ENCODE measurements around the gene SLX4IP.

Gene SLX4IP

DNA sequence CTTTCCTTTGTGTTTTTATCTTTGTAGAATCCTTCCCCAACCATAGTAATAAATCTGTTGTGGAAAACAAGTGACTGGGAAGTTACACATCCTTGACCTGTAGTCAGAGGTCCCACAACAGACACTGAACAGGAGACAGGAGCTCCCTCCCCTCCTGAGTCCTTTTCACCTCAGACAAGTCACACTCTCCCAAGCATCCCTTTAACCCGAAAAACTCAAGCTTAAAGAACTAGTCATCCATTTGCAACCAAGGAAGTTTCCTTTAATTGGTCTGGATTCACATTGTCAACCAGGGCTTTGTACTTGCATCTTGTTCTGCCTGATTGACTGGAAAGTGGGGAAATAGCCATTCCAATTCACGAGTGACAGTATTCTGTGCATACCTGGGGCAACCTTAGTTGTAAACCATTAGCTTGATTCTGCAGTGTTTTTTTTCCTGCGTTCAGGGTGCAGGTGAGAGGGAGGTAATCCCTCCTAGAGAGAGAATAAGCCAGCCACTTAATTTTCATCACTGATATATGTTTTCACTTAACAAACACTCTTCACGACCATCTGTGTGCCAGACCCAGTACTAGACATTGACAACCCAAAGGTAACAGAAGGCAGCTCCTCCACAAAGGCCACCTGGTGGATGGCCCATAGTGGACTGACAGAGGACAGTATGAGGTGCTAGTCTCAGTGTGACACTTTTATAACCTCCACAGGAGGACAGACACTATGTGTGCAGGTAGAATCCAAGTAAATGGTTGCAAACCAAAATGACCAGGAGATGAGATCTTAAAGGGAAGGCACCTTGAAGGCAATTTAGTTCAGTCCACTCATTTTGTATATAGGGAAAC lies 112.4 kb downstream of the SLX4IP start:
- no peak overlapping the region for H3K4me3 ChIP-seq (ENCODE audit: low read depth, low read length)

GRCh38 chr20:10549511-10549910 lies 114.4 kb downstream of the SLX4IP start:
- H3K4me3 ChIP-seq (ENCODE audit: low read depth, low read length), result no peak overlapping the region

DNA sequence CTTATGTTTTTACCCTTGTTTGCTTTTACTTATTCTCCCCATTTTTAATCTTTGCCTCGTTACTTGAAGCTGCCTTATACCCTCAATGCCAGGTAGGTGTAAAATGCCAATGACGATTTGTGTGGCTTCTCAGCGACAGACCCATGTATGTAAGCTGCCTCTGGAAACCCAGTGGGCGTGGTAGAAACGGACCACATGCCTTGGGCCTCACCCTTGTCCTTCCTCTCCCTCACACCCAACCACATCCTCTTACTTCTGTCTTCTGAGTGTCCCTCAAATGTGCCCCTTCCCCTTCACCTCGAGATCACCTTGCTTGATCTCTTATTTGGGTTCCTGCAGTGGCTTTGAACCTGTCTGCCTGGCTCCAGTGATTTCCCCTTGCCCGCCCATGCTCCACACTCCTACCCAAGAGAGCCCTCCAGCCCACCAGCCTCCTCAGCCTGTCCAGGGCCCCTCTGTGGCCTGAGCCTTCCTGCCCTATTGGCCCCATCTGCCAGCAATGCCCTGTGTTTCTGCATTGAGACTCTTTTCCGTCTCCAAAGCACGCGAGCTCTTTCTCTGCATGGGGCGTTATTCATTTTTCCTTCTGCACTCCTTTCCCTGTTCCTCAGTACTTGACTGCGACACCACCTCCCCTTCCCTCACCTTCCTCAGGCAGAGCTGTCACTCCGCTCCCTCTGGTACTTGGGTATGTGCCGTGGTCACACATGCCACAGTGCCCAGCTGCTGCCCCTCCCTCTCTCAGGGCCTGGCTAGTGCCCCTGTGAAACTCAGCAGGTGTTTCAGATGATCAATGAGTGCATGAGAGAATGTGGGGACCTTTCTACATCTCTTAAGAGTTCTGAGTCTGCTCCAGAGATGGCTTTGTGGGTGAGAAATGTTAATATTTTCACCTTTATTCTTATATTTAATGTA lies 115.4 kb downstream of the SLX4IP start:
- H3K4me3 ChIP-seq (ENCODE audit: low read depth, low read length), result no peak overlapping the region

DNA sequence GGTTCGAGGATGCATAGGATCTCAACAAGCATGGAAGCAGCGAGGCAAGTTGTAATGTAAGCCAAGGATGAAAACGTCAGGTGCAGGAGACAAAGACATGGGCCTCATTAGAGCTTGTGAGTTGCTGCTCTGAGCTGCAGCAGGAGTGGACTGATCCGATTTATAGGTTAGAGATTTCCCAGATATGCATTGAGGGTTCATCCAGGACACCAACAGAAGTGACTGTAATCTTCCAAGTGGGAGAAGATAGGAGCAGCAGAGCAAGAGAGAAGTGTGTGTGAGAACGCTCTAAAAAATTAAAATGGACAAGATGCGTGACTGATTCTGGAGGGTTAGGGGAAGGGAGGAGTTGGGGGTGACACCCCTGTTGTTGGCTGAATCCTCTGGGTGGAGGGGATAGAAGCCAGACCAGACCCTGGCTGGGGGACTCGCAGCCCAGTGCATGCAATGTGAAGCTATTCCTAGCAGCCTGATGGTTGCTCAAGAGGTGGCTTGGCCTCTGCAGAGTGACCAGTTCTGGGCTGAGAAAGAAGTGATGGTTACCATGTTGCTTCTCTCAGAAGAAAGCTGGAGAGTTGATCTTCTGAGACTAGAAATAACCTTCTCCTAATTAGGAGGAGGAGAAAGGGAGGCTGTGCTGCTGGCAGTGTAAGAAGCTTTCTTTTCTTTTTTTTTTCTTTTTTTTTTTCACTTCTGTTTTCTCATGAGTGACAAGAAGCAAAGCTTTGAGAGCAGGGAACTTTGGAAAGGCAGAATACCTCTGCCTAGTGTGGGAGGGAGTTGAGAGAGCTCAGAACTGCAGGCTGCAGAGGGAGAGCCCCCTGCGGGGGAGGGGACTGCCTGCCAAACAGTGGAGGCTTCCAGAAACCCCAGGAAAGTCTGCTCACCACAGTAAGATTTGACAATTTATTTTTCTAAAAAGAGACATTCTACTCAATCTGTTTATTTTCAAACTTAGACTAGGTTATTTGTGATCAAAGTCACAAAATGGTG lies 116.9 kb downstream of the SLX4IP start:
- no peak overlapping the region for H3K4me3 ChIP-seq (ENCODE audit: low read depth, low read length)

- H3K4me3 ChIP-seq (ENCODE audit: low read depth, low read length), result no peak overlapping the region
These were observed 118.3 kb downstream of the SLX4IP start for GRCh38 chr20:10553326-10553984.

DNA sequence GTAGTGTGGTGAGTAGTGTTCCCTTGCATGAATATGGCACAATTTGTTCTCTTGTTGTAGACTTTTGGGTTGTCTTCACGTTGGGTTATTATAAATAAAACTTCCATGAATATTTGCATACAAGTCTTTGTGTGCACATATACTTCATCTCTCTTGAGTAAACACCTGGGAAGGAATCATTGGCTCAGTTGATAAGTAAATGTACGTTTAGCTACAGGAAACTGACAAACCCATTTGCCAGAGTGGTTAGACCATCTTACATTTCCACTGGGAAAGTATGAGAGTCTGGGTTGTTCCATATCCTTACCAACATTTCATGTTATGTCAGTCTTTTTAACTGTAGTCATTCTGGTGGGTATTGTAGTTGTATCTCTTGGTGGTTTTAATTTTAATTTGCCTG lies 119.2 kb downstream of the SLX4IP start:
- H3K4me3 ChIP-seq (ENCODE audit: low read depth, low read length), result no peak overlapping the region

DNA sequence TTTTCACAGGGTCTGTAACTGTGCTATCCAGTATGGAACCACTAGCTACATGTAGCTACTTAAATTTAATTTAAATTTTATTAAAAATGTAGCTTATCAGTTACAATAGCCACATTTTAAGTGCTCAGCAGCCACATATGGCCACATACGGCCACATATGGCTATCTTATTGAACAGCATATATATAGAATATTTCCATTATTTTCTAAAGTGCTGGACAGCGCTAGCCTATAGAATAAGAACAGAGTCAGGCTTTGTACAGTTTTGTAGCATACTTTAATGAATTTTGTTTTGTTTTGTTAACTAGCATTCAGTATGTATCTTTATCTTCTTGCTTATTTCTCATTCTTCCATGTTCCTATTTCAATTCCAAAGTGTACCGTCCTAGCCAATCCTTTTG lies 120.3 kb downstream of the SLX4IP start:
- no peak overlapping the region for H3K4me3 ChIP-seq (ENCODE audit: low read depth, low read length)

GRCh38 chr20:10555865-10556308 lies 120.8 kb downstream of the SLX4IP start:
- no peak overlapping the region for H3K4me3 ChIP-seq (ENCODE audit: low read depth, low read length)

GRCh38 chr20:10556519-10557083 lies 121.5 kb downstream of the SLX4IP start:
- H3K4me3 ChIP-seq (ENCODE audit: low read depth, low read length), result no peak overlapping the region

DNA sequence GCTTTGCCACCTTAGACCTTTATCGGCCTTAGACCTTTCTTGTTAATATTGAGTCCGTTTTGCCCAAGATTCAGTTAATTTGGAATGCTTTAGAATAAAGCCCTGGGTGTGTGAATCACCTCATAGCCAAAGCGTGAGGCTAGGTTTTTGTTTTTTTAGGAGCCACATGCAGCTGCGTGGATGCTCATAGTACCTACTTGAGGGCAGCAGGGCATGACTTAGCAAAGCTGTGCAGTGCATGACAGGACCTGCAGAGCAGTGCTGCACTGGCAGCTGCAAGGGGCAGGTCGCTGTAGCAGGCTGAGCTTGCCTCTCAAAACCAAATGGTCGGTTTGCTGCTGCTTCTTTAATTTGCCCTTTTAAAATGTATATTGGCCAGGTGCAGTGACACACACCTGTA lies 122.6 kb downstream of the SLX4IP start:
- H3K4me3 ChIP-seq (ENCODE audit: low read depth, low read length), result no peak overlapping the region

DNA sequence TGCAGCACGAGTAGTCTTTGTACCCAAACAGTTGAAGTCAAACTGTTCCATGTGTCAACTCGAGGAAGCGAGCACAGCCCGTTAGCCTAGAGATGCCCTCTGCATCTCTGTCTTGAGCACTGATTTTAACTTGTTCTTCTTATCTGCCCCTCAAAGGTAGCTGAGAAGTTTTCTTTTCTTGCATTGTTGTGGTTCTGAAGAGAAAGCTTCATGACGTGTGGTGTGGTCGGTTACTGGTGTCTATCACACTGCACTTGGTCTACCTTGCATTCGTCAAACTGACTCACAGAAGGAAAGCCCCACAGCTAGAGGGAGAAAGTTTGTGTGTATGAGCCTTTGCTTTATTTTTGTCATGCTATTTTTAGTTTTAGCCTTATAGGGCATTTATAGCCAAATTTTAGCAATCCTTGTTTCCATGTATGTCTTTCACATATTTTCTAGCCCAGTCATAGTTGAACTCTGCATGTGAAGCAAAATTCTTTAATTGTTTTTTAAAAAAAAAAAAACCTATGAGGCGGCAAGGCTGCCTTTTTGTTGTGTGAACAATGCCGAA lies 123.6 kb downstream of the SLX4IP start:
- H3K4me3 ChIP-seq (ENCODE audit: low read depth, low read length), result no peak overlapping the region

DNA sequence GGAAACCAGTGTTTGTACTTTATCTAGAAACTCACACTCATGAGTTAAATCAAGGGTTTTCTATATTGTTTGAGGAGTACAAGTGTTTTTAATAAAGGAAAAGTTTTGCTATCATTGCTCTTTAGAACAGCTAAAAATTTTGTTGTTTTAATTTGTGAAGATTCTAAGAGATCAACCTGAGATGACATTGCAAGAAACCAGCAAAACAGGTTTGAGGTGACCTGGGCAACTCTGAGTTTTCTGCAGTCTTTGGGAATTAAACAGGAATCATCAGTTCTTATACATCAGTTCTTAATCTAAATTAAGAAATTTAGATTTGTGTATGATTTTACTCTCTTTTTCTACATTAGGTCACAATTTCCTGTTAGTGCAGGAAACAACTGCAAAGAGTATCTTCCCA lies 124.2 kb downstream of the SLX4IP start:
- H3K4me3 ChIP-seq (ENCODE audit: low read depth, low read length), result no peak overlapping the region

DNA sequence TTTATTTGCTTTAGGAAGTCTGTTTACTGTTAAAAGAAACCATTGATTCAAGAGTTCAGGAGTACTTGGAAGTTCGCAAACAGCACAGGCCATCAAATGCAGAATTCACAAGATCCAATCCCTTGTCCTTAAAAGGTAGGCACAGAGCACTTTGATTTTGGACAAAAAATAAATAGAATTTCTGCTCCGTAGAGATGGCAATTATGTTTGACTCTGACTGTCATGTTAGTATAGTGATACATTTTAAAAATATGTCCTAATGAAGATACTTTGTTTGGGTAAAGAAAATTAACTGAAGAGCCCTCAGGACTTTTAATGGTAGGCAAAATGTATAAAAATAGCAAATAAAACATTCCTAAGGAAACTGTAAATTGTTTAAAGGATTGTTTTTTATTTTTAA lies 125.6 kb downstream of the SLX4IP start:
- H3K4me3 ChIP-seq (ENCODE audit: low read depth, low read length), result no peak overlapping the region

DNA sequence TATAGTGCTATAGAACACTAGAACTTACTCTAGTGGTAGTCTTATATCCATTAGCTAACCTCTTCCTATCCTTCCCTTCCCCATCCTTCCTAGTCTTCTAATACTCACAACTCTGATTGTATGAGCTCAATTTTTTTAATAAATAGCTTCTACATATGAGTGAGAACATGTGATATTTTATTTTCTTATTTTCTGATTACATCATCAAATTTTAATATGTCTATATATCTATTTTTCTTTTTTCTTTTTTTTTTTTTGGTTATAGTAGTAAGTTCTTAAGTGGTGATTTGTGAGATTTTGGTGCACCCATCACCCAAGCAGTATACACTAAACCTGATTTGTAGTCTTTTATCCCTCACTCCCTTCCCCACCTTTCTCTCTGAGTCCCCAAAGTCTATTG lies 126.2 kb downstream of the SLX4IP start:
- H3K4me3 ChIP-seq (ENCODE audit: low read depth, low read length), result no peak overlapping the region

DNA sequence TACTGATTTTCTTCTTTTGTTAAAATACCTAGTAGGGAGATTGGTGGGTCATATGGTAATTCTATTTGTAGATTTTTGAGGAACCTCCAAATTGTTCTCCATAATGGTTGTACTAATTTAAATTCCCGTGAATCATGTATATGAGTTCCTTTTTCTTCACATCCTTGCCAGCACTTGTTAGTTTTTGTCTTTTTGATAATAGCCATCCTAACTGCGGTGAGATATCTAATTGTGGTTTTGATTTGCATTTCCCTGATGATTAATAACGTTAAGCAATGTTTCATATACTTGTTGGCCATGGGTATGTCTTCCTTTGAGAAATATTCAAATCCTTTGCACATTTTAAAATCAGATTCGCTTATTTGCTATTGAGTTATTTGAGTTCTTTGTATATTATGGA lies 127.8 kb downstream of the SLX4IP start:
- H3K4me3 ChIP-seq (ENCODE audit: low read depth, low read length), result no peak overlapping the region

DNA sequence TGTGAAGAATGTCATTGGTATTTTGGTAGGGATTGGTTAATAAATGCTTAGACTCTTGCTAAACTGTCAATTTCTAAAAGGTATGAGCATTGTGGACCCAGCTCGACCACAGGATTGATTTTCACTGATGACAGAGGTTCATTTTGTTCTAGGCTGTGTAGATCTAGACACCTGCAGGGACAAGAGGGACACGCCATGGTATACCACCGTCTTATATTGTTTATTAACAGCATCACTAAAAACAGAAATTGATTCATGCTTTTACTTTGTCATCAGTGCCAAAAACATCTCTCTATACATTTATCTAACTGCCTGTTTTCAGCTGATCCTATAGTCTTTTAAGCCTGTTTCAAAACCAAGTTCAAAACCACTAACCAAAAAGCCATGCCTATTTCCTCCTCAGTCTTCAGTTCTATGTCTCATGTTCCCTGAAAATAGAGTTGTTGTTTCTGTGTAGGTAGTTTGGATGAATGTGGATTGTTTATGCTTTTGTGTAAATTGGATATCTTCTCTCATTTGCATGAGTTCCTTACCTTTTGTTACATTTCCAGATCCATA lies 128.9 kb downstream of the SLX4IP start:
- H3K4me3 ChIP-seq (ENCODE audit: low read depth, low read length), result no peak overlapping the region

- no peak overlapping the region for H3K4me3 ChIP-seq (ENCODE audit: low read depth, low read length)
These were observed 130.3 kb downstream of the SLX4IP start for GRCh38 chr20:10565191-10565921.

Data from iPS-11a (cell line).